ENCODE measurements around the gene TBC1D16. TPM values are rescaled to one million over a fixed set of nuclear protein-coding genes. Genes with fewer than 3 reads are reported as not detected.

The TBC1D16 gene
- total and polyA plus RNA-seq, 2 experiments from 2014 or later = 9.2 to 22.4 TPM

DNA sequence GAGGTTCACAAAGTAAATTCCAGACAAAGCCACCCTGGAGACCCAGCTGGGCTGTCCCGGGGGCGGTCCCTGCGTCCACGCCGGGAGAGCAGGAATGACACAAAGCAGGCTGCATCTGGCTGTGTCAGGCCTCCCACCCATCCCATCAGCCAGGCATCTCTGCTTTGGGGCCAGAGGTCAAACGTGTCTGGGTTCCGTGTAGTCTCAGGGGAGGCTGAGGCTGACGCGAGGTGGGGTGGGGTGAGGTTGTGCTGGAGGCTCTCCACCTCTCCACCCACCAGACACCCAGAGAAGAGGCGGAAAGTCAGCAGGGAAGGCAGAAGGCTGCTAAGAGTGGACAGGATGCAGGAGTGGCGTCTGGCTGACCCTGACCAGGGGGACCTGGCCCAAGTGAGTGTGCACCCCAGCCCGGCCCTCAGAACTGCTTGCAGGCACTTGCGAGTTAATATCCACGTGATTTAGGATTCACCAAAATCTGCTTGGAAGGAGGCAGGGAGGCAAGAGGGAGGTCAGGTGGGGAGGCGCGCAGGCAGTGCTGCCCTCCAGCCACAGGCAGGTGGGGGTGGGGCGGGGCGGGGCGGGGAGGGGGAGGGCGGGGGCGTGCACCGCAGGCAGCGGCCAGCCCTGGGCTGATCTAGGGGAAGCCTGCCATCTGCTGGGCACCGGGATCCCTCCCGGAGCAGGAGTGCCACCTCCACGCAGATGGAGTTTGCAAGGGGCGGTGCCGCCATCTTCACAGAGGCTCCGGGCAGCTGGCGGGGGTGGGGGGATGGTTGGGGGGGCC is 44.3 kb downstream of the TBC1D16 start:
- DNase-seq = peak; percentile 92
- Histone ChIP-seq H3K9me2 (ENCODE audit: insufficient read depth) (no peaks in the 10 kb centered on the region), H3K27me3 (replicated peaks; ENCODE audit: insufficient read depth) (no peaks in the 10 kb centered on the region), H3K9ac (peak overlapping the region; percentile 70), H3K4me1 (ENCODE audit: insufficient read depth) (peaks cover 34% of the 10 kb centered on the region), H2AFZ (peak overlapping the region; percentile 76), H3K4me3 (peak overlapping the region; percentile 50), H4K20me1 (ENCODE audit: insufficient read depth) (no peaks in the 10 kb centered on the region), H3K36me3 (ENCODE audit: low read depth) (no peaks in the 10 kb centered on the region), H3K9me3 (ENCODE audit: low read depth) (no peaks in the 10 kb centered on the region), H3F3A (ENCODE audit: insufficient read depth) (peaks cover 13% of the 10 kb centered on the region; the same call in 1 of the 2 replicates), H3K79me2 (ENCODE audit: insufficient read depth) (no peaks in the 10 kb centered on the region), H3K4me2 (ENCODE audit: unreplicated experiment) (peak overlapping the region; percentile 74), H3K27ac (no peak overlapping the region)
- no peak for TF ChIP-seq EZH2 (IDR thresholded peaks at IDR 0.05; ENCODE audit: insufficient read depth, poor library complexity, severe bottlenecking)
- TF ChIP-seq EZH2phosphoT487 (IDR thresholded peaks at IDR 0.05; ENCODE audit: insufficient read depth, low read depth) = no peak
- in situ Hi-C loops (cut with MboI) = loop anchor here (10.0 kb wide), 2 partner anchors 147 to 207 kb away; no protein-coding TSS in a partner anchor
- 48 to 85% methylated on average over 13 to 26 of the region's 30 CpGs for WGBS, 2 experiments (ENCODE audit: low coverage in 1 of 2, low lambda C conversion rate in 2 of 2, missing lambda C conversion rate in 2 of 2)

DNA sequence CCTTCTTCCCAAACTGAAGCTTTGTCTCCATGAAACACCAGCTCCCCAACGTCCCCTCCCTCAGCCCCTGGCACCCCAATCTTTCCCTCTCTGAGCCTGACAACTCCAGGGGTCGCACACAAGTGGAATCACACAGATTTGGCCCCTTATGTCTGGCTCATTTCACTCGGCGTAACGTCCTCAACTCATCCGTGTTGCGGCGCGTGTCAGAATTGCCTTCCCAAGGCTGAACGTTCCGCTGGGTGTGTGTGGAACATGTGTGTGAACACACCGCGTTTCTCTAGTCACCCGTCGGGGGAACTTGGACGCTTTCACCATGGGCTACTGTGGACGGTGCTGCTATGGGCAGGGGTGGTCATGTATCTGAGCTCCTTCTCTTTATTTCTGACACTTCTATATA is 45.0 kb downstream of the TBC1D16 start:
- Histone ChIP-seq H3K9me3 (ENCODE audit: low read depth) (no peaks in the 10 kb centered on the region), H3F3A (ENCODE audit: insufficient read depth) (peaks cover 13% of the 10 kb centered on the region; the same call in 1 of the 2 replicates), H3K9ac (no peak overlapping the region), H3K9me2 (ENCODE audit: insufficient read depth) (no peaks in the 10 kb centered on the region), H2AFZ (no peak overlapping the region), H3K4me1 (ENCODE audit: insufficient read depth) (peaks cover 34% of the 10 kb centered on the region), H4K20me1 (ENCODE audit: insufficient read depth) (no peaks in the 10 kb centered on the region), H3K4me2 (ENCODE audit: unreplicated experiment) (no peak overlapping the region), H3K4me3 (no peak overlapping the region), H3K36me3 (ENCODE audit: low read depth) (no peaks in the 10 kb centered on the region), H3K27me3 (replicated peaks; ENCODE audit: insufficient read depth) (no peaks in the 10 kb centered on the region), H3K27ac (no peak overlapping the region), H3K79me2 (ENCODE audit: insufficient read depth) (peaks cover 4% of the 10 kb centered on the region; the same call in 1 of the 2 replicates)
- WGBS, 2 experiments (ENCODE audit: low coverage in 1 of 2, low lambda C conversion rate in 2 of 2, missing lambda C conversion rate in 2 of 2) = 83 to 84% methylated on average over 17 of the region's 17 CpGs
- in situ Hi-C loops (cut with MboI) = loop anchor here (10.0 kb wide), 2 partner anchors 146 to 206 kb away; no protein-coding TSS in a partner anchor
- DNase-seq = no peak
- TF ChIP-seq EZH2phosphoT487 (IDR thresholded peaks at IDR 0.05; ENCODE audit: insufficient read depth, low read depth) (no peak), EZH2 (IDR thresholded peaks at IDR 0.05; ENCODE audit: insufficient read depth, poor library complexity, severe bottlenecking) (no peak)

DNA sequence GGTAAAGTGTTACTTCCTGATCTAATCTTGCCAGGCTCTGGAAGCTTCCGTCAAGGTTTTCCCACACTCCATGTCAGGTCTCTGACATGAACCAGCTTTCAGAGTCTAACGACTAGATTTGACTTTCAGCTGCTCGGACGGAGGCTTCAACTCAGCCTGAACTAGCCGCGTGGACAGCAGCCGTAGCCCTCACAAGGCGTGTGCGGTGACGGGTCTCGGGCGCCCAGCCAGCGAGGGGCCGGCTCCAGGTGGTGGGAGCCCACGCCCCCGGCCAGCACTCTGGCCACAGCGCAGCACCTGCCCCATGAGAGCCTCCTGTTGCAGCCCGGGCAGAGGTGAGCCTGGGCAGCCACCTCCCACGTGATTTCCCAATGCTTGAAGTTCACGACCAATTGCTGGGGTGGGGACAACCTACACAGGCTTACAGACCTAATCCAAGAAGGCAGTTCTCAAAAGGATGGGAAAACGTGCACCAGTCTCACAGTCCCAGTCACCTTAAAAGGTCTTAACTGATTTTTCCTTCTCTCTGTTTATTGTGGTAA is 45.5 kb downstream of the TBC1D16 start:
- H3K4me3 ChIP-seq = no peak overlapping the region
- no peak overlapping the region for H3K9ac ChIP-seq
- H4K20me1 ChIP-seq (ENCODE audit: insufficient read depth) = no peaks in the 10 kb centered on the region
- no peak overlapping the region for H3K4me2 ChIP-seq (ENCODE audit: unreplicated experiment)
- no peak overlapping the region for H2AFZ ChIP-seq
- no peaks in the 10 kb centered on the region for H3K9me3 ChIP-seq (ENCODE audit: low read depth)
- DNase-seq = no peak
- H3K36me3 ChIP-seq (ENCODE audit: low read depth) = no peaks in the 10 kb centered on the region
- 83 to 85% methylated on average over 21 of the region's 21 CpGs for WGBS, 2 experiments (ENCODE audit: low coverage in 1 of 2, low lambda C conversion rate in 2 of 2, missing lambda C conversion rate in 2 of 2)
- peaks cover 34% of the 10 kb centered on the region for H3K4me1 ChIP-seq (ENCODE audit: insufficient read depth)
- H3K27ac ChIP-seq = no peak overlapping the region
- peaks cover 6% of the 10 kb centered on the region; the same call in 1 of the 2 replicates for H3K79me2 ChIP-seq (ENCODE audit: insufficient read depth)
- H3K9me2 ChIP-seq (ENCODE audit: insufficient read depth) = no peaks in the 10 kb centered on the region
- H3F3A ChIP-seq (ENCODE audit: insufficient read depth) = peaks cover 13% of the 10 kb centered on the region; the same call in 1 of the 2 replicates
- no peak for TF ChIP-seq EZH2 (IDR thresholded peaks at IDR 0.05; ENCODE audit: insufficient read depth, poor library complexity, severe bottlenecking)
- TF ChIP-seq EZH2phosphoT487 (IDR thresholded peaks at IDR 0.05; ENCODE audit: insufficient read depth, low read depth) = no peak
- H3K27me3 ChIP-seq (replicated peaks; ENCODE audit: insufficient read depth) = no peaks in the 10 kb centered on the region
- in situ Hi-C loops (cut with MboI) = loop anchor here (10.0 kb wide), 2 partner anchors 145 to 205 kb away; no protein-coding TSS in a partner anchor

DNA sequence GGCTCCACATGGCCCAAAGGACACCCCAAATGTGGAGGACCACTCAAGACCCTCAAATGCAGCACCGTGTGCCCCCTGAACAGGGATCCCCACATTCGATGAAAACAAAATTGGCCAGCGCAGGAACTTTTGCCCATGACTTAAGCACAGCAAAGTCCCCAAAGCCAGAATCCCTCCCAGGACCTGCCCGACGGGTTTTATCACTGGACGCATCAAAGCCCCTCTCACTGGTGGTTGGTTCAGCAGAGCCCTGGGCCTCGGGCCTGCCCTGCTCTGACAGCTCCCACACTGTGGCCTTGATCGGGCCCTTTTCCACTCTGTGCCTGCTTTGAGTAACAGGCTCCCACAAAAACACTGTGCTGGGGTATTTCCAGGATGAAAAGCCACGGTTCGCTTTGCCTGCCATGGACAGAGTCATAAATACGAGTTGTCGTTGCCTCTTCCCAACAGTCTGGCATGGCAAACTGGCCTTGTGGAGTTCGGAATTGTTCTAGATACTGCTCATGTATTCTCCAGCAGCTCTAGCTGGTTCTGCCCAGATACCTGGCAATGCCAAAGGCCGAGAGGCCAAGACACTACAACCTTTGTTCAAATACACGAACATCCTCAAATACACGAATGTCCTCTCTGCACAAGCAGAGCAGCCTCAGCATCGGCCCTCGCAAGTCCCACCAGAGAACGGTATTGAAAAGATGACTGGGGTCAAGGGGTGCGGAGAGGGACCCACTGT is 46.4 kb downstream of the TBC1D16 start:
- peaks cover 34% of the 10 kb centered on the region for H3K4me1 ChIP-seq (ENCODE audit: insufficient read depth)

More for the DNA sequence above, 46.4 kb downstream of the TBC1D16 start:
- H3K4me2 ChIP-seq (ENCODE audit: unreplicated experiment) = no peak overlapping the region
- H3K9me3 ChIP-seq (ENCODE audit: low read depth) = no peaks in the 10 kb centered on the region
- peaks cover 6% of the 10 kb centered on the region; the same call in 1 of the 2 replicates for H3K79me2 ChIP-seq (ENCODE audit: insufficient read depth)
- 91 to 93% methylated on average over 20 of the region's 20 CpGs for WGBS, 2 experiments (ENCODE audit: low coverage in 1 of 2, low lambda C conversion rate in 2 of 2, missing lambda C conversion rate in 2 of 2)
- no peaks in the 10 kb centered on the region for H3K9me2 ChIP-seq (ENCODE audit: insufficient read depth)
- H2AFZ ChIP-seq = no peak overlapping the region
- in situ Hi-C loops (cut with MboI) = no loop called here
- H3K36me3 ChIP-seq (ENCODE audit: low read depth) = no peaks in the 10 kb centered on the region
- no peak overlapping the region for H3K9ac ChIP-seq
- H3K4me3 ChIP-seq = no peak overlapping the region
- TF ChIP-seq EZH2 (IDR thresholded peaks at IDR 0.05; ENCODE audit: insufficient read depth, poor library complexity, severe bottlenecking) = no peak
- TF ChIP-seq EZH2phosphoT487 (IDR thresholded peaks at IDR 0.05; ENCODE audit: insufficient read depth, low read depth) = no peak
- peaks cover 13% of the 10 kb centered on the region; the same call in 1 of the 2 replicates for H3F3A ChIP-seq (ENCODE audit: insufficient read depth)
- H3K27ac ChIP-seq = no peak overlapping the region
- H4K20me1 ChIP-seq (ENCODE audit: insufficient read depth) = no peaks in the 10 kb centered on the region
- no peak for DNase-seq
- no peaks in the 10 kb centered on the region for H3K27me3 ChIP-seq (replicated peaks; ENCODE audit: insufficient read depth)

Measured in GM23248 (cell line).